ENCODE data around the gene PHLDB2.

Gene PHLDB2

GRCh38 chr3:111981457-111981763, 122.3 kb downstream of the PHLDB2 start:
- no peak for ATAC-seq
- TF ChIP-seq CREB5 (CRISPR knock-in tag; IDR thresholded peaks at IDR 0.05; ENCODE audit: low read depth) (no peak), ZFP3 (CRISPR knock-in tag; IDR thresholded peaks at IDR 0.05) (no peak), ZC3H10 (CRISPR knock-in tag; IDR thresholded peaks at IDR 0.05) (no peak), TCF4 (CRISPR knock-in tag; IDR thresholded peaks at IDR 0.05; ENCODE audit: borderline replicate concordance) (no peak), TOX (CRISPR knock-in tag; IDR thresholded peaks at IDR 0.05; ENCODE audit: borderline replicate concordance) (no peak), RARB (CRISPR knock-in tag; IDR thresholded peaks at IDR 0.05) (no peak), GLIS3 (CRISPR knock-in tag; IDR thresholded peaks at IDR 0.05) (no peak), TSHZ2 (CRISPR knock-in tag; IDR thresholded peaks at IDR 0.05) (no peak), ZNF565 (CRISPR knock-in tag; conservative IDR thresholded peaks at IDR 0.05; ENCODE audit: low read depth) (no peak), ESRRG (CRISPR knock-in tag; IDR thresholded peaks at IDR 0.05) (no peak), PATZ1 (CRISPR knock-in tag; IDR thresholded peaks at IDR 0.05; ENCODE audit: borderline replicate concordance) (no peak), CSDC2 (CRISPR knock-in tag; IDR thresholded peaks at IDR 0.05) (no peak)

GRCh38 chr3:111984636-111985298, 125.7 kb downstream of the PHLDB2 start:
- ATAC-seq: no peak
- TF ChIP-seq GLIS3 (CRISPR knock-in tag; IDR thresholded peaks at IDR 0.05) (no peak), ZFP3 (CRISPR knock-in tag; IDR thresholded peaks at IDR 0.05) (no peak), ISL1 (CRISPR knock-in tag; IDR thresholded peaks at IDR 0.05) (no peak), CREB5 (CRISPR knock-in tag; IDR thresholded peaks at IDR 0.05; ENCODE audit: low read depth) (no peak), ZNF70 (CRISPR knock-in tag; IDR thresholded peaks at IDR 0.05) (no peak), BACH2 (CRISPR knock-in tag; IDR thresholded peaks at IDR 0.05; ENCODE audit: borderline replicate concordance) (no peak), ZFP30 (CRISPR knock-in tag; IDR thresholded peaks at IDR 0.05) (no peak), OSR1 (CRISPR knock-in tag; IDR thresholded peaks at IDR 0.05) (no peak), PATZ1 (CRISPR knock-in tag; IDR thresholded peaks at IDR 0.05; ENCODE audit: borderline replicate concordance) (no peak), ARNTL (CRISPR knock-in tag; IDR thresholded peaks at IDR 0.05; ENCODE audit: borderline replicate concordance, low read depth) (no peak), RARB (CRISPR knock-in tag; IDR thresholded peaks at IDR 0.05) (no peak), CSDC2 (CRISPR knock-in tag; IDR thresholded peaks at IDR 0.05) (no peak), ZC3H10 (CRISPR knock-in tag; IDR thresholded peaks at IDR 0.05) (no peak), ESRRG (CRISPR knock-in tag; IDR thresholded peaks at IDR 0.05) (no peak)
- TF ChIP-seq, protein P1, sequence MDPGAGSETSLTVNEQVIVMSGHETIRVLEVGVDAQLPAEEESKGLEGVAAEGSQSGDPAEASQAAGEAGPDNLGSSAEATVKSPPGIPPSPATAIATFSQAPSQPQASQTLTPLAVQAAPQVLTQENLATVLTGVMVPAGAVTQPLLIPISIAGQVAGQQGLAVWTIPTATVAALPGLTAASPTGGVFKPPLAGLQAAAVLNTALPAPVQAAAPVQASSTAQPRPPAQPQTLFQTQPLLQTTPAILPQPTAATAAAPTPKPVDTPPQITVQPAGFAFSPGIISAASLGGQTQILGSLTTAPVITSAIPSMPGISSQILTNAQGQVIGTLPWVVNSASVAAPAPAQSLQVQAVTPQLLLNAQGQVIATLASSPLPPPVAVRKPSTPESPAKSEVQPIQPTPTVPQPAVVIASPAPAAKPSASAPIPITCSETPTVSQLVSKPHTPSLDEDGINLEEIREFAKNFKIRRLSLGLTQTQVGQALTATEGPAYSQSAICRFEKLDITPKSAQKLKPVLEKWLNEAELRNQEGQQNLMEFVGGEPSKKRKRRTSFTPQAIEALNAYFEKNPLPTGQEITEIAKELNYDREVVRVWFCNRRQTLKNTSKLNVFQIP (CRISPR knock-in tag; IDR thresholded peaks at IDR 0.05; ENCODE audit: borderline replicate concordance, low read depth): no peak
